ENCODE results near the gene FPGS. TPM values are rescaled to one million over a fixed set of nuclear protein-coding genes. Genes with fewer than 3 reads are reported as not detected.
"Not testable (repeated sequence)": the region's sequence is repeated elsewhere in the genome, so short reads cannot be mapped to it uniquely, and the experiment has no call there.

FPGS gene
- total RNA-seq, 1 donor: 98.1 TPM

DNA sequence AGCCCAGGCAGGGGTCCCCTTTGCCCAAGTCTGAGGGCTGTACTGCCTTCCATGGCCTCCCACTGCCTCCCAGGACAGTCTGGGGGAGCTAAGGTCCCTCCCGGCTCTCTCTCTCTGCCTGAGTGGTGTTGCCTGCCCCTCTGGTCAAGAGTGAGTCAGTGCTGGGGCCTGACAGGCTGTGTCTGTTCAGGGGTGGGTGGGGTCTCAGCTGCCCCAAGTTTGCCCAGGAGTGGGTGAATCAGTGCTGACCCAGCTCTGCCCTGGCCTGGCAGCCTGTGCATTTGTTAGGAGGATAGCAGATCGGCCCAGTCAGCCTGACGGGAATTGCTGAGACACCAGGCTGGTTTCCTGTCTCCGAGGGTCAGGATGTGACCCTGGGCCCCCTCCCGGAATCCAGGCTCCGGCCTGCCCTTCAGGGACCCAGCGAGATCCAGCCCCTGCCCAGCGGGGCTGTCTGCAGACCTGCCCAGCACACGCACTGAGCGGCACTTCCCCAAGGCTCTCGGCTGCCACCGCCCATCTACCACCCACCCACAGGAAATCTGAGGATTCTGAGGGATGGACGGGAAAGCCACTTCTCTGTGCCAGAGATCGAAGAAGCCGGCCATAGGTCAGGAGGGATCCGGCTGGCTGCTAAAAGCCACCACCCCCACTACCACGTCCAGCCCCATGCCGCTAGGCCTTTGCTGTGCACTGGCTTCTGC, 35.8 kb downstream of the FPGS start:
- Histone ChIP-seq H3K4me2 (ENCODE audit: insufficient read depth, low read length) (peak overlapping the region; percentile 73), H3K9me3 (ENCODE audit: low read depth, low read length) (no peaks in the 10 kb centered on the region), H3K27me3 (ENCODE audit: insufficient read depth, low read length) (no peaks in the 10 kb centered on the region), H3K27ac (ENCODE audit: low read depth, low read length) (peak overlapping the region; percentile 98), H2AFZ (ENCODE audit: low read length) (no peak overlapping the region), H3K79me2 (ENCODE audit: insufficient read depth, low read length) (peaks cover 72% of the 10 kb centered on the region), H3K4me1 (ENCODE audit: insufficient read depth, low read length) (peaks cover 58% of the 10 kb centered on the region), H3K36me3 (ENCODE audit: insufficient read depth, low read length) (peaks cover 55% of the 10 kb centered on the region), H3K4me3 (ENCODE audit: insufficient read depth, low read length) (peak overlapping the region; percentile 55), H4K20me1 (ENCODE audit: insufficient read depth, low read length) (no peaks in the 10 kb centered on the region)
- TF ChIP-seq, protein P1, sequence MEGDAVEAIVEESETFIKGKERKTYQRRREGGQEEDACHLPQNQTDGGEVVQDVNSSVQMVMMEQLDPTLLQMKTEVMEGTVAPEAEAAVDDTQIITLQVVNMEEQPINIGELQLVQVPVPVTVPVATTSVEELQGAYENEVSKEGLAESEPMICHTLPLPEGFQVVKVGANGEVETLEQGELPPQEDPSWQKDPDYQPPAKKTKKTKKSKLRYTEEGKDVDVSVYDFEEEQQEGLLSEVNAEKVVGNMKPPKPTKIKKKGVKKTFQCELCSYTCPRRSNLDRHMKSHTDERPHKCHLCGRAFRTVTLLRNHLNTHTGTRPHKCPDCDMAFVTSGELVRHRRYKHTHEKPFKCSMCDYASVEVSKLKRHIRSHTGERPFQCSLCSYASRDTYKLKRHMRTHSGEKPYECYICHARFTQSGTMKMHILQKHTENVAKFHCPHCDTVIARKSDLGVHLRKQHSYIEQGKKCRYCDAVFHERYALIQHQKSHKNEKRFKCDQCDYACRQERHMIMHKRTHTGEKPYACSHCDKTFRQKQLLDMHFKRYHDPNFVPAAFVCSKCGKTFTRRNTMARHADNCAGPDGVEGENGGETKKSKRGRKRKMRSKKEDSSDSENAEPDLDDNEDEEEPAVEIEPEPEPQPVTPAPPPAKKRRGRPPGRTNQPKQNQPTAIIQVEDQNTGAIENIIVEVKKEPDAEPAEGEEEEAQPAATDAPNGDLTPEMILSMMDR (IDR thresholded peaks at IDR 0.05; ENCODE audit: extremely low read depth, low read depth, low read length): no peak
- DNase-seq (ENCODE audit: insufficient read length, low spot score, missing footprints): peak; percentile 99

DNA sequence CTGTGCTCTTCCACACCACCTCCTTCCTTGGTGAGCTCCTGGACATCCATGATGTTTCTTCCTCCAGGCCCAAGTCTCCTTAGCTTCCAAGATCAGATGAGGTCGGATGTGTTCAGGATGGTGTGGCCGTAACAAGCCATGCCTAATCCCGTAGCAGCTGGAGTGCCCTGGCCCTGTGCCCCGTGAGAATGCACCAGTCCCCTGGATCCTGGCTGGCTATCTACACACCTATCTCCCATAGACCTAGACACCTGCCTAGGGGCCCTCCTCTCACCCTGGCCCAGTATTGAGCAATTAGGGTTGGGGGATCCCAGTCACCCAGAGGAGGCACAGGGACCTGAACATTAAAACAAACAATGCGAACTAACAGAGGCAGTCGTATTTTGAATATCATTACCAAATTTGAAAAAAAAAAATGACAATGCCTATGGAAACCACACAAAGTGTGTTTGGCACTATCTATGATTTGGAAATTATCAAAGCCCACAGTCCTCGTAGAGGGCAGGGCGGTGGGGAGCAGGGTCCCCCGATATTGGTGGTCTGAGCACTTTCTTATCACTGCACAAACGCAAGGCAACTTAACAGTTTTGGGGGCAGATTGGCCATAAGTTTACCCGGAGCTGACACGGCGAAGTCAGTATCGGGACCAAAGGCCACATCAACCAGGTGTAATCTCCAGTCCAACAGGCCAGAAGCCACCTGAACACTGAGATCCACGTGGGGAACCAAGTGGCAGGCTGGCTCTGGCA, 38.6 kb downstream of the FPGS start:
- no peak overlapping the region for H3K4me3 ChIP-seq (ENCODE audit: insufficient read depth, low read length)
- peak overlapping the region; percentile 23 for H3K27ac ChIP-seq (ENCODE audit: low read depth, low read length)
- H3K4me1 ChIP-seq (ENCODE audit: insufficient read depth, low read length): peaks cover 60% of the 10 kb centered on the region
- no peaks in the 10 kb centered on the region for H4K20me1 ChIP-seq (ENCODE audit: insufficient read depth, low read length)
- TF ChIP-seq, protein P1 (IDR thresholded peaks at IDR 0.05; ENCODE audit: extremely low read depth, low read depth, low read length): no peak
- no peak overlapping the region for H2AFZ ChIP-seq (ENCODE audit: low read length)
- peaks cover 74% of the 10 kb centered on the region for H3K79me2 ChIP-seq (ENCODE audit: insufficient read depth, low read length)
- DNase-seq (ENCODE audit: insufficient read length, low spot score, missing footprints): peak; percentile 21
- H3K27me3 ChIP-seq (ENCODE audit: insufficient read depth, low read length): no peaks in the 10 kb centered on the region
- no peaks in the 10 kb centered on the region for H3K9me3 ChIP-seq (ENCODE audit: low read depth, low read length)
- H3K4me2 ChIP-seq (ENCODE audit: insufficient read depth, low read length): no peak overlapping the region
- H3K36me3 ChIP-seq (ENCODE audit: insufficient read depth, low read length): peaks cover 50% of the 10 kb centered on the region

DNA sequence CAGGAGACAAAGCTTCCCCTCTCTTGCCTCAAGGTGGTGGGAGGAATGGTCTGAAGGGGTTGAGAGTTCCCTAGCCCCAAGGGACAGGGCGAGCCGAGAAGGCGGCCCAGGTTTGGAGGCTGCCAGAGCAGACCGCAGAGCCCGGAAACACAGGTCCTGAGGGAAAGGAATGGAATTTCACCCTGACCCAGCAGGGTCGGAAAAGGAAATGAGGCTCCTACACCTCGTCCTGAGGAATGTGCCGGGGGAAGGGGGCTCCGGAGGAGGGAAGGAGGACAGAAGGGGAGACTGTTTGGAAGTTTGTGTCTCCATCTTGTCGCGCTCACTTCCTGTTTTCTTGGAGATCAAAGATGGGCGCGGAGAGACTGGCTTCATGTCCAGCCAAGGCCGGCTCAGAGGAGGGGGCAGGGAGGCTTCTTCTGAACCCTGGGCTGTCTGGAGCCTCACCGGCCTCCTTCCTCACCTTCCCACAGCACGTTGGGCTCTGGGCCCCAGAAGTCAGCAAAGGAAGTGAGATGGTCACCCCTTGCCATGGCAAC, 42.2 kb downstream of the FPGS start:
- Histone ChIP-seq H3K27me3 (ENCODE audit: insufficient read depth, low read length) (no peaks in the 10 kb centered on the region), H3K27ac (ENCODE audit: low read depth, low read length) (peak overlapping the region; percentile 67), H3K4me1 (ENCODE audit: insufficient read depth, low read length) (peaks cover 44% of the 10 kb centered on the region), H4K20me1 (ENCODE audit: insufficient read depth, low read length) (peaks cover 7% of the 10 kb centered on the region), H3K79me2 (ENCODE audit: insufficient read depth, low read length) (peaks cover 89% of the 10 kb centered on the region), H3K9me3 (ENCODE audit: low read depth, low read length) (peaks cover 7% of the 10 kb centered on the region), H3K4me2 (ENCODE audit: insufficient read depth, low read length) (peak overlapping the region; percentile 55), H3K36me3 (ENCODE audit: insufficient read depth, low read length) (peaks cover 54% of the 10 kb centered on the region), H3K4me3 (ENCODE audit: insufficient read depth, low read length) (no peak overlapping the region), H2AFZ (ENCODE audit: low read length) (peak overlapping the region; percentile 17)
- DNase-seq (ENCODE audit: insufficient read length, low spot score, missing footprints): peak; percentile 90
- TF ChIP-seq, protein P1 (IDR thresholded peaks at IDR 0.05; ENCODE audit: extremely low read depth, low read depth, low read length): no peak

DNA sequence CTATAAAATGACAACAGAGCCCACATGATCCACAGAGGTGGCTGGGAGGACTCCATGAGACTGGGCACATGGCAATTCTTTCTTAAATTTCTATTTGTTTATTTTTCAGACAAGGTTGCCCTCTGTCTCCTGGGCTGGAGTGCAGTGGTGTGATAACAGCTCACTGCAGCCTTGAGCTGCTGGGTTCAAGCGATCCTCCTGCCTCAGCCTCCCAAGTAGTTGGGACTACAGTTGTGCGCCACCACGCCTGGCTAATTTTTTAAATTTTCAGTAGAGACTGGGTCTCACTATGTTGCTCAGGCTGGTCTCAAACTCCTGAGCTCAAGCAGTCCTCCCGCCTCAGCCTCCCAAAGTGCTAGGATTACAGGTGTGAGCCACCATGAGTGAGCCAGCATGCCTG, 42.9 kb downstream of the FPGS start:
- Histone ChIP-seq H3K79me2 (ENCODE audit: insufficient read depth, low read length) (peaks cover 89% of the 10 kb centered on the region), H3K4me2 (ENCODE audit: insufficient read depth, low read length) (peak overlapping the region; percentile 55), H3K36me3 (ENCODE audit: insufficient read depth, low read length) (peaks cover 54% of the 10 kb centered on the region), H3K4me1 (ENCODE audit: insufficient read depth, low read length) (peaks cover 37% of the 10 kb centered on the region), H3K27ac (ENCODE audit: low read depth, low read length) (peak overlapping the region; percentile 67)
- not testable (repeated sequence) for H3K4me3 ChIP-seq (ENCODE audit: insufficient read depth, low read length); H3K9me3 ChIP-seq (ENCODE audit: low read depth, low read length); H3K27me3 ChIP-seq (ENCODE audit: insufficient read depth, low read length); H2AFZ ChIP-seq (ENCODE audit: low read length); H4K20me1 ChIP-seq (ENCODE audit: insufficient read depth, low read length)
- peak; percentile 43 for DNase-seq (ENCODE audit: insufficient read length, low spot score, missing footprints)

Data from osteoblast (primary cell).